A673 (cell line): ENCODE results near the gene ZNF17.

ENCODE experiments used
- EZH2 ChIP-seq: fragments of 200-600 bp; sonication (generic); IDR thresholded peaks from 2 replicates; pipeline ENCODE4 v1.6.1; 2017; ENCODE audit warnings: borderline replicate concordance, low read depth, mild to moderate bottlenecking, mixed read lengths, antibody characterized with exemption, low read length; ENCODE audit not compliant: poor library complexity, severe bottlenecking
- TF ChIP-seq, protein P1 (sequence below): fragments of 300-800, 200-600 bp; sonication (generic); conservative IDR thresholded peaks from 2 replicates; pipeline ENCODE4 v1.5.1; 2017; ENCODE audit warnings: low read depth, mild to moderate bottlenecking, antibody characterized with exemption, low read length, moderate library complexity, mixed read lengths

DNA sequence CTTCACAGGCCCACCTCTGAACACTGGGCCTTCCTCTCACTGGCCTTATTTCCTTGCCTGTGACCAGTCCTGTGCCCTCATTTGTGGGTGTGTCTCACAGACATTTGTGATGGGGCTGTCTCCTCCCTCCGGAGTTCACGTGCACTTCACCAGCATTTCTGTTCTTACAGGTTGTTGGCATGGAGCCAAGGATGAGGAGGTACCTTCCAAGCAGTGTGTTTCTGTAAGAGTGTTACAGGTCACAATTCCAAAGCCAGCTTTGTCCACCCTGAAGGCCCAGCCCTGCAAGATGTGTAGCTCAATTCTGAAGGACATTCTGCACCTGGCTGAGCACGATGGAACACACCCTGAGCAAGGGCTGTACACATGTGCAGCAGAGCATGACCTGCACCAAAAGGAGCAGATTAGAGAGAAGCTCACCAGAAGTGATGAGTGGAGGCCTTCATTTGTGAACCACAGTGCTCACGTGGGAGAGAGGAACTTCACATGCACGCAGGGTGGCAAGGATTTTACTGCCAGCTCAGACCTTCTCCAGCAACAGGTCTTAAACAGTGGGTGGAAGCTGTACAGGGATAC is 32.2 kb downstream of the ZNF17 start:
- TF ChIP-seq, protein P1, sequence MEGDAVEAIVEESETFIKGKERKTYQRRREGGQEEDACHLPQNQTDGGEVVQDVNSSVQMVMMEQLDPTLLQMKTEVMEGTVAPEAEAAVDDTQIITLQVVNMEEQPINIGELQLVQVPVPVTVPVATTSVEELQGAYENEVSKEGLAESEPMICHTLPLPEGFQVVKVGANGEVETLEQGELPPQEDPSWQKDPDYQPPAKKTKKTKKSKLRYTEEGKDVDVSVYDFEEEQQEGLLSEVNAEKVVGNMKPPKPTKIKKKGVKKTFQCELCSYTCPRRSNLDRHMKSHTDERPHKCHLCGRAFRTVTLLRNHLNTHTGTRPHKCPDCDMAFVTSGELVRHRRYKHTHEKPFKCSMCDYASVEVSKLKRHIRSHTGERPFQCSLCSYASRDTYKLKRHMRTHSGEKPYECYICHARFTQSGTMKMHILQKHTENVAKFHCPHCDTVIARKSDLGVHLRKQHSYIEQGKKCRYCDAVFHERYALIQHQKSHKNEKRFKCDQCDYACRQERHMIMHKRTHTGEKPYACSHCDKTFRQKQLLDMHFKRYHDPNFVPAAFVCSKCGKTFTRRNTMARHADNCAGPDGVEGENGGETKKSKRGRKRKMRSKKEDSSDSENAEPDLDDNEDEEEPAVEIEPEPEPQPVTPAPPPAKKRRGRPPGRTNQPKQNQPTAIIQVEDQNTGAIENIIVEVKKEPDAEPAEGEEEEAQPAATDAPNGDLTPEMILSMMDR: no peak
- TF ChIP-seq EZH2: no peak
